G401 (cell line): ENCODE results near the gene CFLAR. TPM values are rescaled to one million over a fixed set of nuclear protein-coding genes. Genes with fewer than 3 reads are reported as not detected.

Source experiments
- DNase-seq: peaks from one replicate; pipeline ENCODE4 v3.0.0-alpha.2; 2015; ENCODE audit warnings: low spot score
- in situ Hi-C: cut with HindIII; loops from 2 replicates; pipeline ENCODE4 v1.10.0; 2016; ENCODE audit warnings: low sequenced_read_pairs, mixed read lengths
- total RNA-seq: library from RNA; depleted of rRNA; stranded (reverse); fragments of >200 nt; shearing (Covaris generic); gene quantifications from 2 replicates; pipeline ENCODE4 v1.2.3, GENCODE V29; 2014; rRNA removed

CFLAR gene
- total RNA-seq, 1 experiment from 2014 or later: 17.9 TPM

- in situ Hi-C loops: no loop called here
- no peak for DNase-seq
Observed at GRCh38 chr2:201200345-201200744, 84.4 kb downstream of the CFLAR start.

- no peak for DNase-seq
- in situ Hi-C loops: no loop called here
Observed at GRCh38 chr2:201201371-201201770, 85.4 kb downstream of the CFLAR start.

DNA sequence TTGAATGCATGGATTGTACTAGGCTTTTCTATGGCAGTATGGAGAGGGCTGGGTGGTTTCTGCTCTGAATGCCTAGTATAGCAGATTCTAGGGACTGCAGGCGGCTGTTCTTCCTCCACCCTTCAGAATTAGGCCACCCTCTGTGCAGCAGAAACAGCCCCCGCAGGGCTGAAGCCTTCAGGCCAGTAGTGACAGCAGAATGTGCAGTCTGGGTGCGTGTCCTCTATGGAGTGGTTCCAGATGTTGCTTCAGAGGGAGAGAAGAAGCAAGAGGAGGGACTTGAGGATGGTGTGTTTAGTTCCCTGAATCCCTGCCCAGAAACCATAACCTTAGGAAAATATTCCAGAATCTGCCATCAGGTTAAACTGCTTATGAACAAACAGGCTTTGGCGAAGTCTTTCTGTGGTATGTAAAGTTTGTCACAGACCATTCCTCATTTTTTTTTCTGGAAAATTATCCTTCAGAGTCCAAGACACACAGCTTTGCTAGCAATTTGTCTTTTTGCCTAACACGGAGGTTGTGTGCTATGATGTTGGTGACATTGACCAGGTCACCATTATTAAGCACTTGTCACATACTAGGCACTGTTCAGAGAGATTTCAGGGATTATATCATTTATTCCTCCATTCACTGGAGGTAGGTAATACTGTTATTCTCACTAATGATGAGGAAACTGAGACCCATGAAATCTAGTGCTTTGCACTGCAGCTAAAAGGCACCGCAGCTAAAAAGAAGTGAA, 88.1 kb downstream of the CFLAR start:
- in situ Hi-C loops: no loop called here
- no peak for DNase-seq

DNA sequence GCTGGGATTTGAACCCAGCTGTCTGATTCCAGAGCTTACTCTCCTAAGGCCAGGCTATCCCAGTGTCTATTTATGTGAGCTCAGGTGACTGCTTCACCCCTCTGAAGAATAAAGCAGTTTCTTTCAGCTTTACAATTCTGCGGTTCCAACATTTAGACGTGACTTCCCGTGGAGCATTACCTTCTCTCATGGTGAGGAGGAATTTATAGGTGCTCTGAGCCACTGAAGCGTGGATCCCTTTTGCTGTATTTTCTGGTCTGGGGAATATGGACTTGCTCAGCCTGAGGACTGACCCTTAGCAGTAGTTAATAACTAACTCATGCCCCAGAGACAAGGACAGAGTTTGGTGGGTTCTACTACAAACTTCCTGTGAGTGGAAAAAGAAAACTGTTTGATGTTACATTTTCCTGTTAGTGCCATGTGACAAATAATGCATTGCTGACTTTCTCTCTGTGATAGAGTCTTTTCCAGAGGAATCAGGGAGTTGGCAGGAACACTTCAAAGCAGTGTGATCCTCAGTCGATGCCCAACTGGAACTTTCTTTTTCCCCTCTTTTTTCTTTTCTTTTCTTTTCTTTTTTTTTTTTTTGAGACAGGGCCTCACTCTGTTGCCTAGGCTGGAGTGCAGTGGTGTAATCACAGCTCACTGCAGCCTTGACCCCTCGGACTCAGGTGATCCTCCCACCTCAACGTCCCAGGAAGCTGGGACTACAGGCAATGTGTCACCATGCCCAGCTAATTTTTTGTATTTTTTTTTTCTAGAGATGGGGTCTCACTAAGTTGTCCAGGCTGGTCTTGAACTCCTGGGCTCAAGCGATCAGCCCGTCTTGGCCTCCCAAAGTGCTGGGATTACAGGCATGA, 88.9 kb downstream of the CFLAR start:
- in situ Hi-C loops: no loop called here
- no peak for DNase-seq

GRCh38 chr2:201205515-201205849, 89.5 kb downstream of the CFLAR start:
- no peak for DNase-seq
- in situ Hi-C loops: no loop called here

GRCh38 chr2:201208563-201209252, 92.7 kb downstream of the CFLAR start:
- DNase-seq: no peak
- in situ Hi-C loops: no loop called here

- in situ Hi-C loops: no loop called here
- DNase-seq: no peak
Observed at GRCh38 chr2:201215963-201216362, 100.0 kb downstream of the CFLAR start.

- in situ Hi-C loops: no loop called here
- DNase-seq: no peak
Observed at GRCh38 chr2:201216918-201217317, 101.0 kb downstream of the CFLAR start.

GRCh38 chr2:201218780-201219179, 102.8 kb downstream of the CFLAR start:
- in situ Hi-C loops: no loop called here
- no peak for DNase-seq

GRCh38 chr2:201219328-201220096, 103.5 kb downstream of the CFLAR start:
- DNase-seq: no peak
- in situ Hi-C loops: no loop called here

DNA sequence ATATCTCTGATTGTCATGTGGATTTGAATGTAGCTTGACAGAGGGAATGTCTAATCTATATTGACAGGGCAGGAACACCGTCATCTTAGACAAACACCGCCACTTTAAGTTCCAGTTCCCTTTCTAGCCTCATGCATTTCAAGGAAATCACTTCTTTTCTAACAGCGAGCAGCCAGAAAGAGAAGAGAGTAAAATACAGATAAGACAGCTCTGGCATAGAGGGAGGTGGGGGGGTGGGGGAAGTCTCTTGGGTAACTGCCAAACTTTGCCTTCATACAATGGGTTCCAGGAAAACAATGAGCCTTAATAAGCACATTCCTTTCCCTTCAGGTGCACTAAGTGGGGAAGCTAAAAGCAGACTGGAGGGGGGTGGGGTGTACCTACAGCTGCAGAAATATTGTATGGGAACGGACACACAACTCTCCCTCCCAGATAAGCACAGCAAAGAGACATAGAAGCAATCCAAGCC, 104.2 kb downstream of the CFLAR start:
- in situ Hi-C loops: no loop called here
- no peak for DNase-seq

DNA sequence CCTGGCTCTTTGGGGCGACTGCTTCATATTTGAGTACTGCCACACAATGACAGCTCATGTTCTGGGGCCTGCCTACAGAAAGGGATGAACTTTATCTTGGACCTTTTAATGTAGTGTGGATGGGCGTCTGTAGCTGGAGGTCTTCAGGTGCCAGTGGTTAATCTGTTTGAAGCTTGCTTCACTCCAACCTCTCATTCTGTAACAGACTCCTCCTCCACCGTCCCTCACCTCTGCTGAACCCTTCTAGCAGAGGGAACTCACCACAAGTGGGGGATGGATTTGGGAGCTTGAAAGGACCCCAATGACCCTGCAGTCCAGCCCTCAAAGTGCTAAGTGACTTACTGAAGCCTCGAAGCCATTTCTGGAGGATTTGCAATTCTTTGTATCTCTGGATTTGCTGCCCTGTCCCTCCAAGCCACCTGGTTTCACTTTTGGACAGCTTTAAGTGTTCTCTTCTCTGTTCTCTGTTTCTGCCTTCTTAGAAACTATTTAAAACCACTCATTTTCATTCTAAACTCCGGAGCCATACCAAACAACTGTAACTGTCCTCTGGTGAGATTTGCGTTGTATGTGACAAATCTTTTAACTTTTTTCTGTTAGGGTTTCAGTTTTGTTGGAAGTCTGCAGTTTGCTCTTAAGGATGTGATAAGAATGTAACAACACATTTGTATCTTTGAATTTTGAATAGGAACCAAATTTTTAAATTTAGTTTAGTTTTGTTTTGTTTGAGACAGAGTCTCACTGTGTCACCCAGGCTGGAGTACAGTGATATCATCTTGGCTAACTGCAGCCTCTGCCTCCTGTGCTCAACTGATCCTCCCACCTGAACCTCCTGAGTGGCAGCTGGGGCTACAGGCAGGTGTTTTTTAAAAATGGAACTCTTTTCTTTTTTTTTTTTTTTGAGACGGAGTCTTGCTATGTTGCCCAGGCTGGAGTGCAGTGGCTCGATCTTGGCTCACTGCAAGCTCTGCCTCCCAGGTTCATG, 107.4 kb downstream of the CFLAR start:
- no peak for DNase-seq
- in situ Hi-C loops: no loop called here

Other genes with a start within 250 kb of the CFLAR start
- gene PPIL3, start 227.1 kb upstream of the CFLAR start, total RNA-seq: 53.7 and 78.7 TPM in 2 replicates
- gene NIF3L1, start 226.8 kb upstream of the CFLAR start, total RNA-seq: 80.5 and 105 TPM in 2 replicates
- 30.3 and 61.4 TPM in 2 replicates for gene ORC2, start 152.5 kb upstream of the CFLAR start, total RNA-seq
- gene HYCC2, start 44.5 kb upstream of the CFLAR start, total RNA-seq: 0.49 and 3.2 TPM in 2 replicates
- gene NDUFB3, start 44.2 kb upstream of the CFLAR start, total RNA-seq: 78.6 and 93.5 TPM in 2 replicates
- 2.8 and 3.2 TPM in 2 replicates for gene CASP10, start 67.0 kb downstream of the CFLAR start, total RNA-seq
- 34.6 and 55.9 TPM in 2 replicates for gene CASP8, start 144.4 kb downstream of the CFLAR start, total RNA-seq
- gene FLACC1, start 241.2 kb downstream of the CFLAR start, total RNA-seq: 0.24 and 1.5 TPM in 2 replicates